ENCODE measurements around the gene SSH2.
"Not testable (repeated sequence)": the region's sequence is repeated elsewhere in the genome, so short reads cannot be mapped to it uniquely, and the experiment has no call there.

The SSH2 gene

DNA sequence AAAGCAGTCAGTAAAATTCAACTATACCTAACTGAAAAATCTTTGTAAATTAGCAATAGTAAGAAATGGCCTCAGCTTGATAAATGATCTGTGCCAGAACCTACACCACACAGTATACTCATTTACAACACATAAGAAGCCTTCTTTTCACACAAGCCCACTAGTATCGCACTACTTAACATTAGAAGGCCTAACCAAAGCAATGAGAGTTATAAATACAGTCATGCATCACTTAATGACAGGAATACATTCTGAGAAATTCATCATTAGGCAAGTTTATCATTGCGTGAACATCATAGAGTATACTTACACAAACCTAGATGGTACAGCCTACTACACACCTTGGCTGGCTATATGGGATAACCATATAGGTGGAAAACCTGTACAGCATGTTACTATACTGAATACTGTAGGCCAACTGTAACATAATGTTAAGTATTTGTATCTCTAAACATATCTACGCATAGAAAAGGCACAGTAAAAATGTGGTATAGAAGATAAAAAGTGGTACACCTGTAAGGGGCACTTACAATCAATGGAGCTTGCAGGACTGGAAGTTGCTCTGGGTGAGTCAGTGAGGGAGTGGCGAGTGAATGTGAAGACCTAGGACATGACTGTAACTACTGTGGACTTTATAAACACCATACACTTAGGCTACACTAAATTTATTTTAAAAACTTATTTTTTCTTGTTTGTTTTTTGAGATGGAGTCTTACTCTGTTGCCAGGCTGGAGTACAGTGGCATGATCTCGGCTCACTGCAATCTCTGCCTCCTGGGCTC is 180.8 kb downstream of the SSH2 start:
- no peak for DNase-seq (ENCODE audit: low read depth in 2 of 2, low spot score in 1 of 2)

- DNase-seq (ENCODE audit: low read depth in 2 of 2, low spot score in 1 of 2), result no peak
Observed at GRCh38 chr17:29748400-29748799, 181.6 kb downstream of the SSH2 start.

GRCh38 chr17:29747660-29748059 is 182.4 kb downstream of the SSH2 start:
- DNase-seq (ENCODE audit: low read depth in 2 of 2, low spot score in 1 of 2), result no peak

GRCh38 chr17:29746669-29747068 is 183.4 kb downstream of the SSH2 start:
- DNase-seq (ENCODE audit: low read depth in 2 of 2, low spot score in 1 of 2), result no peak

- DNase-seq (ENCODE audit: low read depth in 2 of 2, low spot score in 1 of 2), result no peak
Observed at GRCh38 chr17:29744121-29744520, 185.9 kb downstream of the SSH2 start.

- DNase-seq (ENCODE audit: low read depth in 2 of 2, low spot score in 1 of 2), result no peak
Observed at GRCh38 chr17:29742210-29742513, 187.9 kb downstream of the SSH2 start.

DNA sequence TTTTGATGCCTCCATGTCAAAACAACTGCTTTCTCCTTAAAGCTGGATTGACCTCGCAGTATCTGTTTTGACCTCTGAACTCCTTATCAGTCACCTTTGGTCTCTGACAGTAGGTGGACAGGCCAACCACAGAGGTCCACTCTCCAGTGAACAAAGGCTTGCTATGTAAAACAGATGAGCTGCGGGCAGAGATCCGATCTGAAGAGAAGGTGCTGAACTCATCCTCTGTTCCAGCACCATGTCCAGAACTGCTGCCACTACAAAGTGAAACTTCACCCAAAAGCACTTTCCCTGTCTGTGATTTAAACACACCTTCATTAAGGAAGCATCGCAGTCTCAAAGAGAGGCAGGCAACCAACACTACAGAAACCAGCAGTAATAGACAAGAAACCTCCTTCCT is 190.0 kb downstream of the SSH2 start:
- no peak for DNase-seq (ENCODE audit: low read depth in 2 of 2, low spot score in 1 of 2)

DNA sequence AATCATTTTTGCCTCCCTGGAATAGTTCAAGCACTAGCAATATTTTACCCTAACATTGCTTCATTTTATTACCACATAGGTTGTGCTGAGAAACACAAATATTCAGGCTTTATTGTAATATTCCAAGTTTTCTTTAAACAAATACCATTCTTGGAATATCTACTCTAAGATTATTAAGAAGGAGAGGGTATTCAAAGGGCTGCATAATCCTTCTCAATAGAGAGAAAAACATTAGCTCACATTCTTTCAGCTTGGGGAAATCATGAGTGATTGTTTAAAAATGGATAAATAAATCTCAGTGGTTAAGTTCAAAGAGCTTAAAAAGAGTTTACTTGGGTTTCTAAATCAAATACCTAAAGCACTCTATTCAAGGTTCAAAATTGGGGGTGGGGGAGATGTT is 195.4 kb downstream of the SSH2 start:
- no peak for DNase-seq (ENCODE audit: low read depth in 2 of 2, low spot score in 1 of 2)

DNA sequence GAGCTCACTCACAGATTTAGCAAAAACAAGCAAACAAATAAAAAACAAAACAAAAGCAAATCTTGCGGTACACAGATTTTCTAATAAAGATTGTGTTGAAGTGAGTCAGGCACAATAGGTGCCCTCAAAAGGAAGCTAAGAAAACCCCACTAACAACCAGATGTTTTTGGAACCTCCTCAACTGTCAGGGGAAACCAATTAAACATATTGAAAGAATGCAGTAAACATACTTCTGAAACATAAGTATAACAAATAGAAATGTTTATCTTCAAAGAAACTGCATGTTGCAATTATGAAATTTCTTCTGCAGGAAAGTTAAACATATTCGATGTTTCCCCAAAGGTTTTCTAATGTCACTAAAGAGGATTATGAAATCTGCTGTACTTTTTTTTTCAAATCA is 196.9 kb downstream of the SSH2 start:
- no peak for DNase-seq (ENCODE audit: low read depth in 2 of 2, low spot score in 1 of 2)

GRCh38 chr17:29732613-29733012 is 197.4 kb downstream of the SSH2 start:
- DNase-seq (ENCODE audit: low read depth in 2 of 2, low spot score in 1 of 2), result no peak

DNA sequence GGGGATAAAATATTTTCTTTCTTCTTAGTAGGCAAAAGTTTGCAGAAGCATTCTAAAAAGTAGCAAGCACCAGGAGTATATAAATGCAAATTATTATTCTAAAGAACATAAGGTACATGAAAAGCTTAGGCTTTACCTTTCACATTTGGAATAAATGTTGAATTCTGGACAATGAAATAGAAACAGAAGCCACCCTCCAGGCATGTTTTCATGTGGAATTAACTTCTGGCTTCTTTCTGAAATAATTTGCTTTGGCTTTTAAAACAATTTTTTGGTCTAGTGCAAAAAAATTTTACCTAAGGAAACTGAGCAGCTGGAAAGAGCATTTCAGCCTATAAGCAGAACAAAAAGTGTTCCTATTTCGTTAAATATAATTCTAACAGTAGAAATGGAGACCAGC is 197.8 kb downstream of the SSH2 start:
- no peak for DNase-seq (ENCODE audit: low read depth in 2 of 2, low spot score in 1 of 2)

DNA sequence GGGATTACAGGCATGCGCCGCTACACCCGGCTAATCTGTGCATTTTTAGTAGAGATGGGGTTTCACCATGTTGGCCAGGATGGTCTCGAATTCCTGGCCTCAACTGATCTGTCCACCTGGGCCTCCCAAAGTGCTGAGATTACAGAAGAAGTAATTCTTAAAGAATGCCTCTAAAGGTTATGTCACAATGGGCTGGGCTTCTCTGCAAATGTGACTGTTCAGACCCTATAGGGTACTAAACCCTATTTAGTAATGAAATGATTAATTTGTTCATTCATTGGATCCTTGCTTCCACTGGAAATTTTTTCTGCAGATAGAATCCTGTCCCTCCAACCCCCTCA is 198.5 kb downstream of the SSH2 start:
- no peak for DNase-seq (ENCODE audit: low read depth in 2 of 2, low spot score in 1 of 2)

DNA sequence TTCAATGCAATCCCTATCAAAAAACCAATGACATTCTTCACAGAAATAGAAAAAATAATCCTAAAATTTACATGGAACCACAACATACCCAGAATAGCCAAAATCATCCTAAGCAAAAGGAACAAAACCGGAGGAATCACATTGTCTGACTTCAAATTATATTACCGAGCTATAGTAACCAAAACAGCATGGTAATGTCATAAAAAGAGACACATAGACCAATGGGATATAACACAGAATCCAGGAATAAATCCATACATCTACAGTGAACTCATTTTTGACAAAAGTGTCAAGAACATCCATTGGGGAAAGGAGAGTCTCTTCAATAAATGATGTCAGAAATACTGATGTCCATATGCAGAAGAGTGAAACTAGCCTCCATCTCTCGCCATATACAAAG is 201.5 kb downstream of the SSH2 start:
- DNase-seq (ENCODE audit: low read depth in 2 of 2, low spot score in 1 of 2), result no peak

- DNase-seq (ENCODE audit: low read depth in 2 of 2, low spot score in 1 of 2), result no peak
Observed at GRCh38 chr17:29726715-29727252, 203.2 kb downstream of the SSH2 start.

DNA sequence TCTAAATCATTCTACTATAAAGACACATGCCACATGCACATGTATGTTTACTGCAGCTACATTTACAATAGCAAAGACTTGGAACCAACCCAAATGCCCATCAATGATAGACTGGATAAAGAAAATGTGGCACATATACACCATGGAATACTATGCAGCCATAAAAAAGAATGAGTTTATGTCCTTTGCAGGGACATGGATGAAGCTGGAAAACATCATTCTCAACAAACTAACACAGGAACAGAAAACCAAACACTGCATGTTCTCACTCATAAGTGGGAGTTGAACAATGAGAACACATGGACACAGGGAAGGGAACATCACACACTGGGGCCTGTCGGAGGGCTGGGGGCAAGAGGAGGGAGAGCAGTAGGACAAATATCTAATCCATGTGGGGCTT is 204.6 kb downstream of the SSH2 start:
- DNase-seq (ENCODE audit: low read depth in 2 of 2, low spot score in 1 of 2), result not testable (repeated sequence)

GRCh38 chr17:29723278-29724047 is 206.6 kb downstream of the SSH2 start:
- DNase-seq (ENCODE audit: low read depth in 2 of 2, low spot score in 1 of 2), result no peak

DNA sequence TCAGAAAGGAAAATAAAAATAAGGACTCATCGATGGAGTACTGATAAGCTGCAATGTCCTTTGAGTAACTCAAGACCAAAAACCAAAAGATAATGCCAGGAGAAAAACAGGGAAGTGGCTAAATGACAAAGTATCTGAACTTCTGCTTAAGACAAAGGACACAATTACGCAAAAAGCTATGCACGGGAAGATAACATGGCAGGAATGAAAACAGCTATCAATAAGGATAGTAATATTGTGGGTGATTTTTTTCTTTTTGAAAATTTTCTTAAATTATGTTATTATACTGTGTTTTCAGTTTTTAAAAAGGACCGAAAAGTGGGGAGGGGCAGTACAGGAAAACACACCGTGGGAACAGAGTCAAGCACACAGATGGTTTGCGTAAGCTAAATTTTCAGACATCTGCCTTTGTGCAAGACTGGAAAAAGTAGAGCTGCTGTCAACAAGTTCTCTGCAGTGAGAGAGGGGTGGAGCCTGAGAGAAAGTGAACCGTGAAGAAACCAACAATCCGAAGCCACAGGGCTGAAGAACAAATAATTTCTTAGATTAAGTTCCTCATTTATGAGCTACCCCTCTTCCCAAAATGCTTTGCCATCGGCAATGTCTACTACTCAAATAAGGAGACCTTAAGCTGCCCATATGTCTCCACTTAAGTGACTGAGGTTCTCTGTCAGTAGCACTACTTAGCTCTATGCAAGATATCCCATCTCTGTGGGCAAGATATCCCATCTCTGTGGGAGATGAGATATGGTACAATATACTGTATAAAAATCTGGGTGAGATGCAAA is 207.4 kb downstream of the SSH2 start:
- DNase-seq (ENCODE audit: low read depth in 2 of 2, low spot score in 1 of 2), result peak in 1 of 2 donors; percentile 15

DNA sequence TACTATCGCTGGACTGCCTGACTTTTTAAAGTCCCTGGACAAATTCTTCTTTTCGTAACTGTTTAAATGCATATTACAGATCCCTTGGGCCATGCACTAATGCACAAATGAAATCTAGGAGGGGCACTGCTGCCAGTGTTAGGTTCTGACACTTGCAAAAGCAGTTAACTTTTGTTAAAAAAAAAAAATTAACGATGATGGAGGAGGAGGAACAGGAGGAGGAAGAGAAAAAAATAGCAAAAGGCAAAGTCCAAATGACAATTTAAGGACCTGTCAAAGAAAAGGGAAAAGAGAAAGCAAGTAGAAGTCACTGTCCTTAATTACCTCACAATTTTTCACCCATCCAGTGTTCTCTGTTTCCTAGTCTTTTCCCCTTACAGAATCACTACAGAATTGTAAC is 209.5 kb downstream of the SSH2 start:
- no peak for DNase-seq (ENCODE audit: low read depth in 2 of 2, low spot score in 1 of 2)

- DNase-seq (ENCODE audit: low read depth in 2 of 2, low spot score in 1 of 2), result no peak
Observed at GRCh38 chr17:29719469-29719868, 210.6 kb downstream of the SSH2 start.

- no peak for DNase-seq (ENCODE audit: low read depth in 2 of 2, low spot score in 1 of 2)
Observed at GRCh38 chr17:29718446-29719039, 211.5 kb downstream of the SSH2 start.

DNA sequence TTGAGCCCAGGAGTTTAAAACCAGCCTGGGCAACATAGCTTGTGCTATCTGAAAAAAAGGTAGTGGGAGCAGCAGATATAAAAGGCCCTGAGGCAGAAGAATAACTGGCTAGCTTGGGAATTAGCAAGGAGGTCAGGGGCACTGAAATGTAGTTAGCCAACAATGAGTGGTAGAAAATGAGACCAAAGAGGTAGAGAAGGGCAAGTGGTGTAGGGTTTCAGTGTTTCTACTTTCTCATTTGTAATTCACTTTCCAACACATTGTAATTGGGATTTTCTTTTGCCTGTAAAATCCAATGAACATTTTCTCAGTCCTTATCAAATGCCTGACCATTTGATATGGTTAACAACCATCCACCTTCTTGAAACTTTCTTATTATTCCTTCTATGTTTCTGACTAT is 212.2 kb downstream of the SSH2 start:
- no peak for DNase-seq (ENCODE audit: low read depth in 2 of 2, low spot score in 1 of 2)

DNA sequence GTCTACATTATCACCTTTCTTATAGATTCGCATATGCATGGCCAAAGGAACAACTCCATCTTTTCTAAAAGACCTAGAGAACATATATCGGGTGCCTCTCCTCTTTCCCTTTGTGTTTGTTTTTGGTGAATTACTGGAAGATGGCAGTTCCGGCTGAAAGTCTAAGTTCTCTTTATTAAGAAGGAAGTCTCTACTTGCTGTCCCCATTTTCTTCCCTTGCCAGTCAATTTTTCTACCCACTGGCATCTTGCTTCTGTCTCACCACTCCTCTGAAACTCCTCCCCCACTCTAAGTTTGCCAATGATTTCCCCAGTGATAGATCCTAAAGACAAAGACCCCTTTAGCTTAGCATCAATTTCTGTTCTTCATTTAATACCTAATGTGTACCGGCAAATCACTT is 213.5 kb downstream of the SSH2 start:
- no peak for DNase-seq (ENCODE audit: low read depth in 2 of 2, low spot score in 1 of 2)

All from stimulated activated CD8-positive, alpha-beta memory T cell treated with anti-CD3 and anti-CD28 coated beads, Interleukin-4, amount 100 ng/mL, for 1 hour (primary cell).